Nephron progenitor cell (in vitro differentiated cells): Measurements from ENCODE around the gene TMEM187.
A peak's percentile ranks its signal among the peaks of the same experiment; 100 is the strongest.

Source experiments
- DNase-seq: peaks from one replicate; pipeline ENCODE4 v3.0.0; 2021
- H3K27ac Mint-ChIP-seq: 2 replicates; pipeline ENCODE4 v1.8.0; 2021; ENCODE audit warnings: mild to moderate bottlenecking, moderate library complexity, mixed read lengths
- H3K27me3 Mint-ChIP-seq: 2 replicates; pipeline ENCODE4 v1.8.0; 2021; ENCODE audit warnings: mild to moderate bottlenecking, low read depth, mixed read lengths; ENCODE audit not compliant: poor library complexity
- H3K36me3 Mint-ChIP-seq: 2 replicates; pipeline ENCODE4 v1.8.0; 2021; ENCODE audit warnings: low read depth, mixed read lengths
- H3K4me1 Mint-ChIP-seq: 2 replicates; pipeline ENCODE4 v1.8.0; 2021; ENCODE audit warnings: mixed read lengths
- H3K4me3 Mint-ChIP-seq: 2 replicates; pipeline ENCODE4 v1.8.0; 2021; ENCODE audit warnings: mild to moderate bottlenecking, moderate library complexity, mixed read lengths
- H3K9me3 Mint-ChIP-seq: 2 replicates; pipeline ENCODE4 v1.8.0; 2021; ENCODE audit warnings: mild to moderate bottlenecking, moderate library complexity, mixed read lengths
- TF ChIP-seq, protein P1 (sequence below): fragments of 200-600 bp; sonication (generic); IDR thresholded peaks from 2 replicates; pipeline ENCODE4 v1.5.0; 2021; ENCODE audit warnings: antibody characterized with exemption

The TMEM187 gene

DNA sequence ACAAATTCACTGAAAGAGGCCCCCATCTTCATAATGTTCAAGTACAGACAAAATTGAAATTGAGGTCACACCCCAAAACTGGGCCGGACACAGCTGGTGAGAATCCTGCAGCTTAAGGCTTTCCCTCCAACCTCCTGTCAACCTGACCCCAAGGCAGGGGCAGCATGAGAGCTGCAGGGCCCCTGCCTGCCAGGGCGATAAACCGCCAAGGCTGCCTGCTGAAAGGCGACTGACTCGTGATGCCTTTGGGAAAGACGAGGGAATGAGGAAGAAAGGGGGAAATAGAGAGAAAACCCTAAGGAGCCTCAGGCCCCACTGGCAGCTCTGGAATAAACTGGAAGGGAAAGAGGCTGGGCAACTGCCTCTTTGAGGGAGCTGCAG is 54.5 kb downstream of the TMEM187 start:
- H3K4me1 Mint-ChIP-seq, result peaks cover 50% of the 10 kb centered on the region
- peaks cover 19% of the 10 kb centered on the region for H3K36me3 Mint-ChIP-seq
- peaks cover 64% of the 10 kb centered on the region for H3K9me3 Mint-ChIP-seq
- DNase-seq, result no peak
- no peak overlapping the region for H3K27ac Mint-ChIP-seq
- H3K4me3 Mint-ChIP-seq, result no peak overlapping the region
- TF ChIP-seq, protein P1, sequence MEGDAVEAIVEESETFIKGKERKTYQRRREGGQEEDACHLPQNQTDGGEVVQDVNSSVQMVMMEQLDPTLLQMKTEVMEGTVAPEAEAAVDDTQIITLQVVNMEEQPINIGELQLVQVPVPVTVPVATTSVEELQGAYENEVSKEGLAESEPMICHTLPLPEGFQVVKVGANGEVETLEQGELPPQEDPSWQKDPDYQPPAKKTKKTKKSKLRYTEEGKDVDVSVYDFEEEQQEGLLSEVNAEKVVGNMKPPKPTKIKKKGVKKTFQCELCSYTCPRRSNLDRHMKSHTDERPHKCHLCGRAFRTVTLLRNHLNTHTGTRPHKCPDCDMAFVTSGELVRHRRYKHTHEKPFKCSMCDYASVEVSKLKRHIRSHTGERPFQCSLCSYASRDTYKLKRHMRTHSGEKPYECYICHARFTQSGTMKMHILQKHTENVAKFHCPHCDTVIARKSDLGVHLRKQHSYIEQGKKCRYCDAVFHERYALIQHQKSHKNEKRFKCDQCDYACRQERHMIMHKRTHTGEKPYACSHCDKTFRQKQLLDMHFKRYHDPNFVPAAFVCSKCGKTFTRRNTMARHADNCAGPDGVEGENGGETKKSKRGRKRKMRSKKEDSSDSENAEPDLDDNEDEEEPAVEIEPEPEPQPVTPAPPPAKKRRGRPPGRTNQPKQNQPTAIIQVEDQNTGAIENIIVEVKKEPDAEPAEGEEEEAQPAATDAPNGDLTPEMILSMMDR, result no peak
- no peaks in the 10 kb centered on the region for H3K27me3 Mint-ChIP-seq

DNA sequence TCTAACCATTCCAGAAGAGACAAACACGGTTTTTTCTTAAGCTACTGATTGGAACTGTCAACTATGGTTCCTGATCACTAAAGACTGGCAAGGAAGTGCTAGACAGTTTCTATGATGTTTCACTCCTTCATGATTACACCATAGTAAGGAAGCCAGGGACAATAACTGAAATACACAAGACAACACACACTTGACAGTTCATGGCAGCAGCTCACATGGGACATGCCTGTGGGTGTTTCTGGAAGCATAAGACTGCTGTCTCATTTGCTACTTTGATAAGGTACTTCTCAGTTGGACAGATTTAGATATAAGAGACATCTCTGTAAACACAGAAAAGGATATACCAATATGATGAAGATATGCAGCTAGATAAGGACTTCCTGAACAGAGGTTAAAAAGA is 55.4 kb downstream of the TMEM187 start:
- Mint-ChIP-seq H3K36me3 (peaks cover 21% of the 10 kb centered on the region), H3K27me3 (no peaks in the 10 kb centered on the region), H3K4me3 (no peak overlapping the region), H3K9me3 (peaks cover 62% of the 10 kb centered on the region), H3K4me1 (peaks cover 47% of the 10 kb centered on the region), H3K27ac (no peak overlapping the region)
- TF ChIP-seq, protein P1, result no peak
- no peak for DNase-seq

DNA sequence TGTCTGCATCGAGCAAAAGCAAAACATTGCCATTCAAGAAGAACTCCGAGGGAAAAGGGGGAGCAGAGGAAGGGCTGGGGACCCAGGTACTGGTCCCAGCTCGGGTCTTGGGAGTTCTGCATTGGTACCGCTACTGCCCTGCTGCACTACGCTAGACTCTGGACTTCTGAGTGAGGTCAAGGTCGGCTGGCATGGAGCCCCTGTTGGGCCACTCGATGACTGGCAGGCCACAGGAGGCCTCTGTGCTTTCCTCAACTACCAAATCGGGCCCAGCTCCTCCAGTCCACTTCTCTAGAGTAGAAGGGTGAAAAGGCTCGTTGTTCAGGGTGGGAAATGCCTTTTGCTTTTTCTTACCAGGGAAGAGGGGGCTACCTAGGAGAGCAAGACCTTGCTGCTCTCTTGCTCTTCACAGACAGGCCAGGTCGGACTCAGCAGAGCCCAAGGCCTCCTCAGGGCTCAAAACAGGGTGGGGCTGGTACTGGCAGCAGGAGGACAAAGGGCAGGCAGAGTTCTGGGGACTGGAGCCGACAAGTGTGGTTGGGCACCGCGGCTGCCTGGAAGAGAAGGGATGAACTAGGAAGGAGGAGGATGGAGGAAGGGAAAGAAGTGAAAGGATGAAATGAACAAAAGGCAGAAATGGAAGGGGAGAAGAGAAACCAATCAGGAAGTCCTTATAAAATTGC is 56.1 kb downstream of the TMEM187 start:
- DNase-seq, result no peak
- Mint-ChIP-seq H3K4me1 (peaks cover 47% of the 10 kb centered on the region), H3K4me3 (no peak overlapping the region), H3K27me3 (no peaks in the 10 kb centered on the region), H3K36me3 (peaks cover 21% of the 10 kb centered on the region), H3K27ac (peak overlapping the region; percentile 39), H3K9me3 (peaks cover 63% of the 10 kb centered on the region)
- TF ChIP-seq, protein P1, result no peak

DNA sequence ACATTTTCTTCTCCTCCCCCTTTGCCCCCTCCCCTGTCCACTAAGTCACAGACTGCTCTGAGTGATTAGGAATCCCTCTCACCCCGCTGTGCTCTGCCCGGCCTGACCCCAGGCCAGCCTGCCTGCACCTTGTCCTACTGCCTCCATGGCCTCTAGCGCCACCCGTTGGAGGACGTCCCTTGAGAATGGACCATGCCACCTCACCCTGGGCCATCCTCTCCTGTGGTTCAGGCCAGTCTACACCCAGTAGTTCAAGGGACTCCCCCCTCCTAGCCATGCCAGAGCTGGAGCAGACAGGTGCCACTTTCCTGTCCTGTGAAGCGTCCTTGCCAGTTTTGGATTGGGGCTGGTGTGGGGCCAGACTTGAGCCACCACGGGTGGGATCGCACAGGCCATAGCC is 56.9 kb downstream of the TMEM187 start:
- DNase-seq, result no peak
- H3K9me3 Mint-ChIP-seq, result peaks cover 65% of the 10 kb centered on the region
- H3K4me3 Mint-ChIP-seq, result no peak overlapping the region
- H3K36me3 Mint-ChIP-seq, result peaks cover 21% of the 10 kb centered on the region
- TF ChIP-seq, protein P1, result no peak
- no peaks in the 10 kb centered on the region for H3K27me3 Mint-ChIP-seq
- peaks cover 44% of the 10 kb centered on the region for H3K4me1 Mint-ChIP-seq
- no peak overlapping the region for H3K27ac Mint-ChIP-seq

DNA sequence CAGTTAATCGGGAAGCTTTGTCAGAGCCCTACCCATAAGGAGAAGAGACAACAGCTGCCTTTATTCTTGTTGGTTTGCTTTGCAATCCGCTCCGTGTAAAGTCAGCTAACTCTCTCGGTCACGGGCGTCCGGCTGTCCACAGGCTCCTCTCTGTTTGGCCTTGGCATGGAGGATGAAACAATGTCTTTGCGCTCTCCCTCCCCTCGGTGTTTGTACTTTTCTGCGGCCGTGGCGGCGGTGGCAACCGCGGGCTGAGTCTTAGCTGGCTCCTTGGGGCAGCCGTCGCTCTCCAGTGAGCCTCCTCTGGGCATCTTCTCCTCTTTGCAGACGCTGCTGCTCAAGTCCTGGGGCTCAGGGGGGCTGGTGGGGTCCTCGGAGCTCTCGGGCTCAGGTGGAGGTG is 57.7 kb downstream of the TMEM187 start:
- H3K4me3 Mint-ChIP-seq, result no peak overlapping the region
- TF ChIP-seq, protein P1, result no peak
- H3K36me3 Mint-ChIP-seq, result peaks cover 27% of the 10 kb centered on the region
- no peak overlapping the region for H3K27ac Mint-ChIP-seq
- no peak for DNase-seq
- H3K4me1 Mint-ChIP-seq, result peaks cover 41% of the 10 kb centered on the region
- H3K27me3 Mint-ChIP-seq, result no peaks in the 10 kb centered on the region
- peaks cover 69% of the 10 kb centered on the region for H3K9me3 Mint-ChIP-seq

DNA sequence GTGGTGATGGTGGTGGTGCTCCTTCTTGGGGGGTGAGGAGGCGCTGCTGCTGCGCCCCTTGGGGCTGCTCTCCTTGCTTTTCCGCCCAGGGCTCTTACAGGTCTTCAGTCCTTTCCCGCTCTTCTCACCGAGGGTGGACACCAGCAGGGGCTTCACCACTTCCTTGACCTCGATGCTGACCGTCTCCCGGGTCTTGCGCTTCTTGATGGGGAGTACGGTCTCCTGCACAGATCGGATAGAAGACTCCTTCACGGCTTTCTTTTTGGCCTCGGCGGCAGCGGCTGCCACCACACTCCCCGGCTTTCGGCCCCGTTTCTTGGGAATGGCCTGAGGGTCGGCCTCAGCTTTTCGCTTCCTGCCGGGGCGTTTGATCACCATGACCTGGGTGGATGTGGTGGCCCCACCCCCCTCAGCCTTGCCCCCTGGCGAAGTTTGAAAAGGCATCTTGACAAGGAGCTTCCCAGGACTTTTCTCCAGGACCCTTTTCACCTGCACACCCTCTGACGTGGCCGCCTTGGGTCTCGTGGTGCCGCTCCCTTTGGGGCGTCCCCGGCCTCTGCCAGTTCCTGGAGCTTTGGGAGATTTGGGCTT is 58.3 kb downstream of the TMEM187 start:
- Mint-ChIP-seq H3K27ac (no peak overlapping the region), H3K4me1 (peaks cover 36% of the 10 kb centered on the region)

More for the DNA sequence above, 58.3 kb downstream of the TMEM187 start:
- Mint-ChIP-seq H3K4me3 (no peak overlapping the region), H3K36me3 (peaks cover 27% of the 10 kb centered on the region), H3K9me3 (peaks cover 64% of the 10 kb centered on the region), H3K27me3 (no peaks in the 10 kb centered on the region)
- TF ChIP-seq, protein P1, result no peak
- DNase-seq, result no peak
